BLaER1 treated with 17β-estradiol and CSF1 and Interleukin-3, amounts not matched to agents 10 nM and 100 nM (cell line): Measurements from ENCODE around the gene ZNF784.

Source experiments
- H3K27ac ChIP-seq, 11 experiments: shearing (Covaris generic); formaldehyde crosslinking; 2 replicates each; pipeline ENCODE4 v1.8.1; 2022
- H3K27me3 ChIP-seq, 11 experiments: shearing (Covaris generic); formaldehyde crosslinking; 2 replicates each; pipeline ENCODE4 v1.8.1; 2022
- H3K36me3 ChIP-seq, 11 experiments: shearing (Covaris generic); formaldehyde crosslinking; 2 replicates each; pipeline ENCODE4 v1.8.1; 2022
- H3K4me1 ChIP-seq, 10 experiments: shearing (Covaris generic); formaldehyde crosslinking; 2 replicates each; pipeline ENCODE4 v1.8.1; 2022
- H3K4me2 ChIP-seq, 11 experiments: shearing (Covaris generic); formaldehyde crosslinking; 2 replicates each; pipeline ENCODE4 v1.8.1; 2022
- H3K4me3 ChIP-seq, 10 experiments: shearing (Covaris generic); formaldehyde crosslinking; 2 replicates each; pipeline ENCODE4 v1.8.1; 2022
- H3K9ac ChIP-seq, 11 experiments: shearing (Covaris generic); formaldehyde crosslinking; 2 replicates each; pipeline ENCODE4 v1.8.1; 2022
- H3K9me3 ChIP-seq, 11 experiments: shearing (Covaris generic); formaldehyde crosslinking; replicated peaks in 1 of 11; 2 replicates each; pipeline ENCODE4 v1.8.1; 2022
- H4K20me1 ChIP-seq, 11 experiments: shearing (Covaris generic); formaldehyde crosslinking; 2 replicates each; pipeline ENCODE4 v1.8.1; 2022
- Cebpa-rat ChIP-seq, 11 experiments: shearing (Covaris generic); IDR thresholded peaks; 2 replicates each; pipeline ENCODE4 v1.8.1; 2022

ZNF784 gene

GRCh38 chr19:55660404-55660803 is 36.0 kb upstream of the ZNF784 start:
- H3K9me3 ChIP-seq: no peaks in the 10 kb centered on the region
- peak overlapping the region; percentile 92 to 100 (median 98); a peak in 21 of 22 replicates for H3K4me2 ChIP-seq
- H3K27me3 ChIP-seq: no peaks in the 10 kb centered on the region
- peaks cover 94 to 100% (median 99%) of the 10 kb centered on the region in 11 experiments for H4K20me1 ChIP-seq
- H3K4me1 ChIP-seq: peaks cover 54 to 69% (median 58%) of the 10 kb centered on the region in 10 experiments
- H3K36me3 ChIP-seq: peaks cover 66 to 92% (median 87%) of the 10 kb centered on the region in 11 experiments
- peak overlapping the region in 7 of 11 experiments; percentile 44 to 71 (median 54); a peak in 11 of 22 replicates for H3K27ac ChIP-seq
- no peak overlapping the region for H3K4me3 ChIP-seq
- peak overlapping the region; percentile 35 to 100 (median 100); a peak in 17 of 22 replicates for H3K9ac ChIP-seq
- TF ChIP-seq Cebpa-rat (IDR thresholded peaks at IDR 0.05): no peak

DNA sequence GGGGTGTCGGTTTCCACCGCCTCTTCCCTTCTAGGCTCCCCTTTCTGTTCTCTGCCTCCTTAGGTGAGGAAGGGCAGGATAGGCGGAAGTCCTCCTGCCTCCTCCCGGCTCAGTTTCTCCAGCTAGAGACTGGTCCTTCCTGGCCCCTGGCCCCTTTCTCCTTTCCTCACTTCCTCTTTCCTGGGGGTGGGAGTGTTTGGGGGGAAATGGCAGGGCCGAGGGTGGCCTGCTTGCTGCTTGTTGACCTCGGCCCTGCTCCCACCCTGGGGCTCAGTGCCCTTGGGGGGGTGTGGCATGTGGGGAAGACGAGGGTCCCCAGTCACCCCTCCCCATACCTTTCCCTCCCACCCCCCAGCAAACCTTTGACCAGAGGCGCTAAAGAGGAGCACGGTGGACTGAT is 35.5 kb upstream of the ZNF784 start:
- Histone ChIP-seq H3K4me1 (peaks cover 54 to 69% (median 58%) of the 10 kb centered on the region in 10 experiments), H3K4me3 (peak overlapping the region in 5 of 10 experiments; percentile 60 to 90 (median 85); a peak in 4 of 20 replicates), H4K20me1 (peaks cover 90 to 96% (median 93%) of the 10 kb centered on the region in 11 experiments), H3K36me3 (peaks cover 60 to 87% (median 83%) of the 10 kb centered on the region in 11 experiments), H3K4me2 (peak overlapping the region; percentile 92 to 100 (median 98)), H3K9ac (peak overlapping the region; percentile 61 to 100 (median 100); a peak in 21 of 22 replicates), H3K27me3 (no peaks in the 10 kb centered on the region), H3K9me3 (no peaks in the 10 kb centered on the region), H3K27ac (peak overlapping the region in 10 of 11 experiments; percentile 25 to 71 (median 58); a peak in 17 of 22 replicates)
- no peak for TF ChIP-seq Cebpa-rat (IDR thresholded peaks at IDR 0.05)

GRCh38 chr19:55658846-55659459 is 34.6 kb upstream of the ZNF784 start:
- H3K27ac ChIP-seq: peak overlapping the region in 10 of 11 experiments; percentile 38 to 71 (median 58); a peak in 16 of 22 replicates
- H4K20me1 ChIP-seq: peaks cover 81 to 87% (median 84%) of the 10 kb centered on the region in 11 experiments
- peak overlapping the region; percentile 61 to 100 (median 100); a peak in 21 of 22 replicates for H3K9ac ChIP-seq
- H3K4me2 ChIP-seq: peak overlapping the region; percentile 92 to 100 (median 98)
- H3K4me1 ChIP-seq: peaks cover 54 to 69% (median 58%) of the 10 kb centered on the region in 10 experiments
- H3K9me3 ChIP-seq: no peaks in the 10 kb centered on the region
- no peak for TF ChIP-seq Cebpa-rat (IDR thresholded peaks at IDR 0.05)
- peaks cover 52 to 79% (median 74%) of the 10 kb centered on the region in 11 experiments for H3K36me3 ChIP-seq
- H3K27me3 ChIP-seq: no peaks in the 10 kb centered on the region
- H3K4me3 ChIP-seq: peak overlapping the region; percentile 19 to 98 (median 84); a peak in 17 of 20 replicates

GRCh38 chr19:55656988-55657747 is 32.8 kb upstream of the ZNF784 start:
- Histone ChIP-seq H4K20me1 (peaks cover 64 to 69% (median 67%) of the 10 kb centered on the region in 11 experiments), H3K27me3 (no peaks in the 10 kb centered on the region), H3K4me3 (peak overlapping the region; percentile 74 to 98 (median 85)), H3K9ac (peak overlapping the region; percentile 96 to 100 (median 100)), H3K4me1 (peaks cover 55 to 71% (median 59%) of the 10 kb centered on the region in 10 experiments), H3K36me3 (peaks cover 42 to 69% (median 62%) of the 10 kb centered on the region in 11 experiments), H3K27ac (peak overlapping the region in 9 of 11 experiments; percentile 98 to 100 (median 100); a peak in 18 of 22 replicates), H3K9me3 (no peaks in the 10 kb centered on the region), H3K4me2 (peak overlapping the region; percentile 92 to 100 (median 98))
- TF ChIP-seq Cebpa-rat (IDR thresholded peaks at IDR 0.05): no peak

GRCh38 chr19:55656552-55656951 is 32.2 kb upstream of the ZNF784 start:
- no peaks in the 10 kb centered on the region for H3K27me3 ChIP-seq
- peaks cover 58 to 63% (median 61%) of the 10 kb centered on the region in 11 experiments for H4K20me1 ChIP-seq
- peaks cover 43 to 68% (median 61%) of the 10 kb centered on the region in 11 experiments for H3K36me3 ChIP-seq
- peak overlapping the region in 10 of 11 experiments; percentile 98 to 100 (median 100); a peak in 19 of 22 replicates for H3K27ac ChIP-seq
- H3K4me1 ChIP-seq: peaks cover 50 to 68% (median 55%) of the 10 kb centered on the region in 10 experiments
- peak overlapping the region; percentile 96 to 100 (median 100) for H3K9ac ChIP-seq
- peak overlapping the region; percentile 92 to 100 (median 98) for H3K4me2 ChIP-seq
- peak overlapping the region; percentile 74 to 98 (median 85) for H3K4me3 ChIP-seq
- no peaks in the 10 kb centered on the region for H3K9me3 ChIP-seq
- no peak for TF ChIP-seq Cebpa-rat (IDR thresholded peaks at IDR 0.05)

DNA sequence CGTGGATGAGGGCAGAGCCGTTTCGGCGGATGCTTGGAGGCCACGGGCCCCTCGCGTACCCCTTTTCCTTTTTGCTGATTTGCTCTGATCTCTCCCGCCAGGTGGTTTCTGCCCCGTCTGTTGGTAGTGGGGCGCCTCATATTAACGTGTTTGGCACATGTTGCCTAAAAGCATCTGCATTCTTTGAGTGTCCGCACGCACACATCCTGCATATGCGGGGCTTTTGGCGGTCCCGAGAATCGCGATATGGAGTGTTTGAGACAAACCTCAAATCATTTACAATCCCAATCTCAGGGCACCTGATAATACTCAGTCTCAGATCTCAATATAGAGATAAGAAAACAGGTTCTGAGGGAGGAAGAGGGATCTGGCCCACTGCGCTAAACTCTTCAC is 31.3 kb upstream of the ZNF784 start:
- Histone ChIP-seq H3K27me3 (no peaks in the 10 kb centered on the region), H3K9ac (peak overlapping the region; percentile 96 to 100 (median 100)), H4K20me1 (peaks cover 49 to 54% (median 52%) of the 10 kb centered on the region in 11 experiments), H3K27ac (peak overlapping the region; percentile 98 to 100 (median 100)), H3K4me2 (peak overlapping the region; percentile 92 to 100 (median 98)), H3K4me1 (peaks cover 42 to 59% (median 47%) of the 10 kb centered on the region in 10 experiments), H3K9me3 (no peaks in the 10 kb centered on the region), H3K4me3 (peak overlapping the region; percentile 74 to 98 (median 85)), H3K36me3 (peaks cover 43 to 66% (median 57%) of the 10 kb centered on the region in 11 experiments)
- no peak for TF ChIP-seq Cebpa-rat (IDR thresholded peaks at IDR 0.05)

GRCh38 chr19:55654868-55655647 is 30.7 kb upstream of the ZNF784 start, which contains the start of gene U2AF2:
Gene U2AF2 (plus strand): TSS chr19:55655035. CDS start chr19:55655105, 70 bp downstream.
- peak within 1 kb of the TSS; percentile 98 to 100 (median 100) for H3K27ac ChIP-seq
- H3K9ac ChIP-seq: peak within 1 kb of the TSS; percentile 96 to 100 (median 100)
- H3K4me2 ChIP-seq: peak within 1 kb of the TSS; percentile 92 to 100 (median 98)
- H3K36me3 ChIP-seq: peaks cover 40 to 65% (median 52%) of the 10 kb centered on the region in 11 experiments; a peak in 21 of 22 replicates
- no peaks in the 10 kb centered on the region for H3K9me3 ChIP-seq
- H3K4me3 ChIP-seq: peak within 1 kb of the TSS; percentile 74 to 98 (median 85)
- H3K27me3 ChIP-seq: no peaks in the 10 kb centered on the region
- TF ChIP-seq Cebpa-rat (IDR thresholded peaks at IDR 0.05): no peak
- H3K4me1 ChIP-seq: peaks cover 36 to 57% (median 45%) of the 10 kb centered on the region in 10 experiments
- H4K20me1 ChIP-seq: peaks cover 44 to 48% (median 46%) of the 10 kb centered on the region in 11 experiments
